ENCODE measurements around the gene UBXN1. TPM values are rescaled to one million over a fixed set of nuclear protein-coding genes. Genes with fewer than 3 reads are reported as not detected.

UBXN1 gene
- total and polyA plus RNA-seq, 2 donors (not counting 1 experiment from before 2014, with no cell fraction given): 180 to 193 TPM

GRCh38 chr11:62648185-62648966 lies 30.5 kb downstream of the UBXN1 start:
- H3K27ac ChIP-seq (ENCODE audit: low read length in 2 of 2): no peak overlapping the region
- 97% methylated on average over 24 of the region's 24 CpGs for WGBS (ENCODE audit: insufficient coverage)
- H3K4me2 ChIP-seq (replicated peaks; ENCODE audit: low read depth, low read length, poor library complexity, severe bottlenecking): no peak overlapping the region
- ATAC-seq (ENCODE audit: low read depth) (no peak), DNase-seq (no peak)
- no peaks in the 10 kb centered on the region for H3K9me3 ChIP-seq (ENCODE audit: control extremely low read depth in 1 of 3, control insufficient read depth in 2 of 3, insufficient read depth in 1 of 3, low read length in 2 of 3)
- H3K4me3 ChIP-seq (ENCODE audit: control extremely low read depth in 1 of 5, extremely low read depth in 1 of 5, insufficient read depth in 1 of 5, low read depth in 2 of 5, low read length in 4 of 5): no peak overlapping the region
- peaks cover 33% of the 10 kb centered on the region for H3K4me1 Mint-ChIP-seq
- TF ChIP-seq EZH2 (IDR thresholded peaks at IDR 0.05; ENCODE audit: borderline replicate concordance, insufficient read depth, low read depth, low read length, poor library complexity, severe bottlenecking): no peak
- ChIA-PET POLR2A (interaction anchor here (1.0 to 4.7 kb wide), 3 partner anchors 16 to 61 kb away, joined by 3 to 32 read pairs (median 6); partner anchors contain the start of genes C11orf98, CSKMT, LBHD1 and UQCC3), CTCF (interaction anchor here (0.9 to 1.5 kb wide), 3 partner anchors 17 to 32 kb away, joined by 3 read pairs; partner anchors contain the start of genes C11orf98 and CSKMT)
- H3K9ac ChIP-seq (ENCODE audit: low read length): no peak overlapping the region
- peaks cover 25 to 34% of the 10 kb centered on the region in 2 donors for H3K4me1 ChIP-seq (ENCODE audit: control insufficient read depth in 2 of 2, insufficient read depth in 2 of 2, low read length in 2 of 2)
- no peak overlapping the region for H3K27ac Mint-ChIP-seq
- no peak overlapping the region for H3K4me3 Mint-ChIP-seq
- no peaks in the 10 kb centered on the region for H3K27me3 Mint-ChIP-seq
- H2AFZ ChIP-seq (ENCODE audit: insufficient read depth, low read depth, low read length, poor library complexity, severe bottlenecking): no peak overlapping the region
- peaks cover 73% of the 10 kb centered on the region for H3K79me2 ChIP-seq (ENCODE audit: control insufficient read depth, insufficient read depth, low read length)
- no peaks in the 10 kb centered on the region for H3K27me3 ChIP-seq (replicated peaks in 1 of 4; ENCODE audit: control extremely low read depth in 1 of 4, control insufficient read depth in 3 of 4, insufficient read depth in 4 of 4, low read length in 3 of 4)
- no peaks in the 10 kb centered on the region for H3K9me3 Mint-ChIP-seq (ENCODE audit: insufficient read depth)
- intact Hi-C loops (cut with micrococcal nuclease): no loop called here
- H3K36me3 ChIP-seq (replicated peaks in 1 of 2; ENCODE audit: control extremely low read depth in 1 of 2, control insufficient read depth in 1 of 2, extremely low read depth in 1 of 2, insufficient read depth in 2 of 2, low read length in 1 of 2): peaks cover 0 to 32% of the 10 kb centered on the region in 2 experiments
- peaks cover 9% of the 10 kb centered on the region for H4K20me1 ChIP-seq (ENCODE audit: control insufficient read depth, insufficient read depth, low read length, poor library complexity, severe bottlenecking)

GRCh38 chr11:62647609-62648005 lies 31.3 kb downstream of the UBXN1 start:
- ChIA-PET POLR2A (interaction anchor here (1.0 to 4.7 kb wide), 4 partner anchors 17 to 62 kb away, joined by 3 to 32 read pairs (median 6); partner anchors contain the start of genes C11orf98, CSKMT, LBHD1 and TUT1), CTCF (interaction anchor here (1.5 kb wide), 1 partner anchor 32 kb away, joined by 3 read pairs; no protein-coding TSS in a partner anchor)
- Histone ChIP-seq H3K27me3 (replicated peaks in 1 of 4; ENCODE audit: control extremely low read depth in 1 of 4, control insufficient read depth in 3 of 4, insufficient read depth in 4 of 4, low read length in 3 of 4) (no peaks in the 10 kb centered on the region), H3K36me3 (replicated peaks in 1 of 2; ENCODE audit: control extremely low read depth in 1 of 2, control insufficient read depth in 1 of 2, extremely low read depth in 1 of 2, insufficient read depth in 2 of 2, low read length in 1 of 2) (peaks cover 0 to 39% of the 10 kb centered on the region in 2 experiments), H3K9ac (ENCODE audit: low read length) (no peak overlapping the region), H3K4me1 (ENCODE audit: control insufficient read depth in 2 of 2, insufficient read depth in 2 of 2, low read length in 2 of 2) (peaks cover 24 to 32% of the 10 kb centered on the region in 2 donors), H3K4me3 (ENCODE audit: control extremely low read depth in 1 of 5, extremely low read depth in 1 of 5, insufficient read depth in 1 of 5, low read depth in 2 of 5, low read length in 4 of 5) (no peak overlapping the region), H3K9me3 (ENCODE audit: control extremely low read depth in 1 of 3, control insufficient read depth in 2 of 3, insufficient read depth in 1 of 3, low read length in 2 of 3) (no peaks in the 10 kb centered on the region), H4K20me1 (ENCODE audit: control insufficient read depth, insufficient read depth, low read length, poor library complexity, severe bottlenecking) (peaks cover 9% of the 10 kb centered on the region), H3K27ac (ENCODE audit: low read length in 2 of 2) (no peak overlapping the region), H3K79me2 (ENCODE audit: control insufficient read depth, insufficient read depth, low read length) (peaks cover 73% of the 10 kb centered on the region), H3K4me2 (replicated peaks; ENCODE audit: low read depth, low read length, poor library complexity, severe bottlenecking) (no peak overlapping the region), H2AFZ (ENCODE audit: insufficient read depth, low read depth, low read length, poor library complexity, severe bottlenecking) (no peak overlapping the region)
- intact Hi-C loops (cut with micrococcal nuclease): loop anchor here (2.0 kb wide), 1 partner anchor 35 kb away; the partner anchor contains the start of genes EML3 and ROM1
- DNase-seq (no peak), ATAC-seq (ENCODE audit: low read depth) (no peak)
- Mint-ChIP-seq H3K9me3 (ENCODE audit: insufficient read depth) (no peaks in the 10 kb centered on the region), H3K4me3 (no peak overlapping the region), H3K27ac (no peak overlapping the region), H3K27me3 (no peaks in the 10 kb centered on the region), H3K4me1 (peaks cover 30% of the 10 kb centered on the region)
- 90% methylated on average over 5 of the region's 6 CpGs for WGBS (ENCODE audit: insufficient coverage)
- no peak for TF ChIP-seq CTCF (IDR thresholded peaks at IDR 0.05)
- no peak for TF ChIP-seq EZH2 (IDR thresholded peaks at IDR 0.05; ENCODE audit: borderline replicate concordance, insufficient read depth, low read depth, low read length, poor library complexity, severe bottlenecking)

Data from B cell (primary cell).